MCF 10A (cell line): Measurements from ENCODE around the gene SH3BP5L. TPM values are rescaled to one million over a fixed set of nuclear protein-coding genes. Genes with fewer than 3 reads are reported as not detected.

Source experiments
- BruUV-seq: library from RNA; stranded (reverse); fragments of 400-500 nt; replicated peaks from 2 replicates; lab custom pipeline; 2021; lab: Mats Ljungman, UMichigan
- CTCF ChIA-PET: fragments of 300-600 bp; sonication (Branson Sonifier 250); formaldehyde crosslinking; extraction: SDS; loops from one replicate; lab custom pipeline; 2021; ENCODE audit warnings: antibody characterized with exemption, inconsistent platforms; lab: Yijun Ruan, JAX
- POLR2A ChIA-PET: fragments of 300-600, 350-650 bp; sonication (Branson Sonifier 250); formaldehyde crosslinking; extraction: SDS; loops from one replicate; lab custom pipeline; 2020; ENCODE audit warnings: antibody characterized with exemption, inconsistent platforms; lab: Yijun Ruan, JAX
- DNase-seq: peaks from one replicate; pipeline ENCODE4 v3.0.0-alpha.2; 2018; ENCODE audit not compliant: unreplicated experiment
- H3K27ac Mint-ChIP-seq: one replicate; pipeline ENCODE4 v1.8.0; 2022; ENCODE audit warnings: mild to moderate bottlenecking, low read depth, mixed read lengths; ENCODE audit not compliant: unreplicated experiment
- H3K27me3 Mint-ChIP-seq: one replicate; pipeline ENCODE4 v1.8.0; 2022; ENCODE audit warnings: mixed read lengths; ENCODE audit not compliant: insufficient read depth, unreplicated experiment
- H3K36me3 Mint-ChIP-seq: one replicate; pipeline ENCODE4 v1.8.0; 2022; ENCODE audit warnings: mild to moderate bottlenecking, moderate library complexity, mixed read lengths; ENCODE audit not compliant: insufficient read depth, unreplicated experiment
- H3K4me1 Mint-ChIP-seq: one replicate; pipeline ENCODE4 v1.8.0; 2022; ENCODE audit warnings: mixed read lengths; ENCODE audit not compliant: insufficient read depth, unreplicated experiment
- H3K4me3 Mint-ChIP-seq: one replicate; pipeline ENCODE4 v1.8.0; 2022; ENCODE audit warnings: mild to moderate bottlenecking, moderate library complexity, mixed read lengths; ENCODE audit not compliant: unreplicated experiment
- H3K9me3 Mint-ChIP-seq: one replicate; pipeline ENCODE4 v1.8.0; 2022; ENCODE audit warnings: mixed read lengths; ENCODE audit not compliant: unreplicated experiment
- CTCF ChIP-seq: fragments of 200-600 bp; IDR thresholded peaks from one replicate; pipeline ENCODE4 v1.8.0; 2022; ENCODE audit warnings: antibody characterized with exemption, mild to moderate bottlenecking; ENCODE audit not compliant: unreplicated experiment
- intact Hi-C: fragments of 100-400 bp; cut with micrococcal nuclease; formaldehyde crosslinking; loops from 2 replicates; pipeline ENCODE4 v1.14.1; 2022
- microRNA-seq: library from miRNA; unstranded; fragments of <30 nt; microRNA quantifications from one replicate; pipeline ENCODE4 v1.2.0, GENCODE V29; 2022
- total RNA-seq: library from RNA; stranded (reverse); gene quantifications from 2 replicates; pipeline ENCODE4 v1.2.3, GENCODE V29; 2022

SH3BP5L gene
- total RNA-seq, 1 experiment from 2014 or later, result 31.5 TPM

DNA sequence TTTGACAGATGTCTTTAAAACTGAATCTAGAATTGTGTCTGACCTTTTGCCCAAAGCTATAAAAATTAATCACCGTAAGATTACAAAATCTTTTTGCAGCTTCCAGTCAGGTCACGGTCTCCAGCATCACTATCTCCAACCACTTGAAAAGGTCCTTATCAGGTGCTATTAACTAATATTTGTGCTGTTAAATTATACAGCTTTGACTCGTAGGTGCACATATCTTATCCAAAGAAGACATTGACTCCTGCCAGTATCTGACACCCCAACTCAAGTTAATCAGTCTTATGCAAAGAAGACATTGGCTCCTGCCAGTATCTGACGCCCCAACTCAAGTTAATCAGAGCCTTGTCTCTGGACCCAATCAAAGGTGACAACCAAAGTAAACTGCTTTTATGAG is 50.3 kb downstream of the SH3BP5L start:
- no peaks in the 10 kb centered on the region for H3K4me1 Mint-ChIP-seq
- H3K4me3 Mint-ChIP-seq, result no peak overlapping the region
- DNase-seq, result no peak
- no peaks in the 10 kb centered on the region for H3K36me3 Mint-ChIP-seq
- ChIA-PET CTCF (interaction anchor here (0.6 kb wide), 1 partner anchor 38 kb away, joined by 4 read pairs; no protein-coding TSS in a partner anchor), POLR2A (no interaction called here)
- H3K27me3 Mint-ChIP-seq, result no peaks in the 10 kb centered on the region
- H3K27ac Mint-ChIP-seq, result no peak overlapping the region
- peaks cover 11% of the 10 kb centered on the region for H3K9me3 Mint-ChIP-seq
- TF ChIP-seq CTCF, result no peak
- BruUV-seq, result no TSS peak
- intact Hi-C loops, result no loop called here

Small RNA genes lying within 50 kb of the gene (microRNA-seq; reads per million reads assigned to microRNA genes)
- 4.2 reads per million, percentile 32 among the genes with 10 or more reads in this experiment for gene MIR3124

Other genes with a start within 250 kb of the SH3BP5L start
- gene OR2T10, start 228.2 kb downstream of the SH3BP5L start, total RNA-seq, result not detected in 2 replicates
- gene OR2T11, start 190.8 kb downstream of the SH3BP5L start, total RNA-seq, result not detected in 2 replicates
- gene OR2T35, start 180.6 kb downstream of the SH3BP5L start, total RNA-seq, result not detected in 2 replicates
- gene OR2T27, start 170.4 kb downstream of the SH3BP5L start, total RNA-seq, result not detected in 2 replicates
- gene OR14I1, start 123.1 kb downstream of the SH3BP5L start, total RNA-seq, result not detected in 2 replicates
- not detected in 2 replicates for gene LYPD8, start 70.2 kb downstream of the SH3BP5L start, total RNA-seq
- gene ZNF672, start 12.3 kb upstream of the SH3BP5L start, total RNA-seq, result 35.8 and 36.2 TPM in 2 replicates
- gene ZNF692, start 33.2 kb upstream of the SH3BP5L start, total RNA-seq, result 88.8 and 103 TPM in 2 replicates
- 5.2 and 5.9 TPM in 2 replicates for gene PGBD2, start 80.3 kb upstream of the SH3BP5L start, total RNA-seq